Esophagus squamous epithelium (tissue), 5 donors: ENCODE measurements around the gene EDN2. TPM values are rescaled to one million over a fixed set of nuclear protein-coding genes. Genes with fewer than 3 reads are reported as not detected.

Experiments
- DNase-seq: peaks from one replicate; lab custom pipeline; 2025; lab: John Stamatoyannopoulos, UW
- H3K27ac ChIP-seq, 4 donors: fragments of 200-600 bp; sonication (generic); one replicate each; pipeline ENCODE4 v1.5.1; 2016 to 2019; ENCODE audit warnings: mild to moderate bottlenecking in 1 of 4
- H3K27me3 ChIP-seq, 4 donors: fragments of 200-600 bp; sonication (generic); 1 replicate in 3 of 4; 2 replicates in 1 of 4; pipeline versions ENCODE4 v1.5.1 to v1.6.0; 2017 to 2021; ENCODE audit warnings: antibody characterized with exemption in 1 of 4
- H3K36me3 ChIP-seq, 3 donors: fragments of 200-600 bp; sonication (generic); one replicate each; pipeline ENCODE4 v1.5.1; 2016 to 2019
- H3K4me1 ChIP-seq, 3 donors: fragments of 200-600 bp; sonication (generic); one replicate each; pipeline ENCODE4 v1.5.1; 2017 to 2019
- H3K4me3 ChIP-seq, 4 donors: fragments of 200-600 bp; sonication (generic); 1 replicate in 3 of 4; 2 replicates in 1 of 4; pipeline ENCODE4 v1.5.1; 2016 to 2019; ENCODE audit warnings: mild to moderate bottlenecking in 2 of 4, moderate library complexity in 1 of 4
- H3K9me3 ChIP-seq, 3 donors: fragments of 200-600 bp; sonication (generic); one replicate each; pipeline ENCODE4 v1.5.1; 2016 to 2019
- CTCF ChIP-seq, 6 experiments: fragments of 450-650 bp in 4 of 6; fragments of 200-600 bp in 2 of 6; sonication (generic) in 2 of 6; IDR thresholded peaks; one replicate each; pipeline ENCODE4 v1.5.1; 2016 to 2019; ENCODE audit warnings: antibody characterized with exemption in 6 of 6, mild to moderate bottlenecking in 4 of 6, moderate library complexity in 4 of 6
- POLR2A ChIP-seq, 4 donors: fragments of 450-650 bp; IDR thresholded peaks; one replicate each; pipeline ENCODE4 v1.6.1; 2017; ENCODE audit warnings: antibody characterized with exemption in 4 of 4, mild to moderate bottlenecking in 4 of 4, moderate library complexity in 3 of 4
- WGBS, 2 donors: methylation state at CpG; one replicate each; pipeline ENCODE4 v1.1.5; 2018; 5-methylcytosine and 5-hydroxymethylcytosine counted together
- intact Hi-C: fragments of 100-400 bp; cut with DNase I; formaldehyde crosslinking; loops from one replicate; pipeline ENCODE4 v1.15.0; 2022
- total RNA-seq, 4 donors: library from RNA; depleted of rRNA; stranded (reverse); fragments of >200 nt; gene quantifications; one replicate each; pipeline ENCODE4 v1.1.0, GENCODE V29; 2016
- donor health status: DM: yes; HTN: yes; CAD: no.

EDN2 gene
- total RNA-seq, 4 donors from 2014 or later: 0.35 to 18.3 (median 1.4) TPM

GRCh38 chr1:41452704-41453290, 31.7 kb downstream of the EDN2 start:
- peaks cover 0 to 10% (median 0%) of the 10 kb centered on the region in 4 donors for H3K27me3 ChIP-seq
- intact Hi-C loops: no loop called here
- DNase-seq: no peak

GRCh38 chr1:41450747-41451285, 33.7 kb downstream of the EDN2 start:
- no peak for TF ChIP-seq CTCF (IDR thresholded peaks at IDR 0.05)
- no peak for TF ChIP-seq POLR2A (IDR thresholded peaks at IDR 0.05)
- peaks cover 0 to 48% (median 0%) of the 10 kb centered on the region in 3 donors for H3K4me1 ChIP-seq
- no peaks in the 10 kb centered on the region for H3K36me3 ChIP-seq
- H3K27me3 ChIP-seq: peaks cover 0 to 6% (median 0%) of the 10 kb centered on the region in 4 donors
- 38 to 51% methylated on average over 8 of the region's 9 CpGs for WGBS, 2 donors
- intact Hi-C loops: no loop called here
- no peak overlapping the region for H3K27ac ChIP-seq
- H3K4me3 ChIP-seq: no peak overlapping the region
- H3K9me3 ChIP-seq: no peaks in the 10 kb centered on the region
- no peak for DNase-seq

More at GRCh38 chr1:41452704-41453290, 31.7 kb downstream of the EDN2 start:
- WGBS, 2 donors: 89 to 98% methylated on average over 11 of the region's 11 CpGs
- Histone ChIP-seq H3K4me3 (no peak overlapping the region), H3K9me3 (no peaks in the 10 kb centered on the region), H3K4me1 (peaks cover 0 to 60% (median 0%) of the 10 kb centered on the region in 3 donors), H3K27ac (no peak overlapping the region), H3K36me3 (no peaks in the 10 kb centered on the region)
- TF ChIP-seq POLR2A (IDR thresholded peaks at IDR 0.05) (no peak), CTCF (IDR thresholded peaks at IDR 0.05) (no peak)

GRCh38 chr1:41449326-41449921, 35.1 kb downstream of the EDN2 start:
- no peak overlapping the region for H3K4me3 ChIP-seq
- WGBS, 2 donors: 49 to 60% methylated on average over 10 of the region's 10 CpGs
- TF ChIP-seq CTCF (IDR thresholded peaks at IDR 0.05): no peak
- no peak for TF ChIP-seq POLR2A (IDR thresholded peaks at IDR 0.05)
- peaks cover 0 to 41% (median 0%) of the 10 kb centered on the region in 3 donors for H3K4me1 ChIP-seq
- H3K27ac ChIP-seq: peak overlapping the region in 1 of 4 donors; percentile 39
- H3K9me3 ChIP-seq: peaks cover 0 to 5% (median 4%) of the 10 kb centered on the region in 3 donors
- no peak for DNase-seq
- H3K36me3 ChIP-seq: no peaks in the 10 kb centered on the region
- intact Hi-C loops: no loop called here
- peaks cover 0 to 17% (median 0%) of the 10 kb centered on the region in 4 donors for H3K27me3 ChIP-seq

- WGBS, 2 donors: 68% methylated on average over 3 to 4 of the region's 4 CpGs
- DNase-seq: no peak
- H3K9me3 ChIP-seq: peaks cover 0 to 10% (median 8%) of the 10 kb centered on the region in 3 donors
- peak overlapping the region in 1 of 4 donors; percentile 39 for H3K27ac ChIP-seq
- peaks cover 0 to 22% (median 0%) of the 10 kb centered on the region in 4 donors for H3K27me3 ChIP-seq
- no peak for TF ChIP-seq POLR2A (IDR thresholded peaks at IDR 0.05)
- no peak for TF ChIP-seq CTCF (IDR thresholded peaks at IDR 0.05)
- intact Hi-C loops: no loop called here
- no peak overlapping the region for H3K4me3 ChIP-seq
- no peaks in the 10 kb centered on the region for H3K36me3 ChIP-seq
- H3K4me1 ChIP-seq: peaks cover 0 to 38% (median 0%) of the 10 kb centered on the region in 3 donors
Observed at GRCh38 chr1:41448821-41449220, 35.7 kb downstream of the EDN2 start.
